GM10266 (cell line): Measurements from ENCODE around the gene OR13H1.
"Not testable (repeated sequence)": the region's sequence is repeated elsewhere in the genome, so short reads cannot be mapped to it uniquely, and the experiment has no call there.

Source experiments
- DNase-seq: peaks from one replicate; pipeline ENCODE4 v3.0.0; 2012; ENCODE audit errors: extremely low spot score
- CTCF ChIP-seq: IDR thresholded peaks from 2 replicates; pipeline ENCODE4 v1.5.1; 2012; ENCODE audit warnings: mild to moderate bottlenecking, low read depth; ENCODE audit not compliant: control insufficient read depth, insufficient read depth; ENCODE audit errors: missing control alignments

Gene OR13H1, protein sequence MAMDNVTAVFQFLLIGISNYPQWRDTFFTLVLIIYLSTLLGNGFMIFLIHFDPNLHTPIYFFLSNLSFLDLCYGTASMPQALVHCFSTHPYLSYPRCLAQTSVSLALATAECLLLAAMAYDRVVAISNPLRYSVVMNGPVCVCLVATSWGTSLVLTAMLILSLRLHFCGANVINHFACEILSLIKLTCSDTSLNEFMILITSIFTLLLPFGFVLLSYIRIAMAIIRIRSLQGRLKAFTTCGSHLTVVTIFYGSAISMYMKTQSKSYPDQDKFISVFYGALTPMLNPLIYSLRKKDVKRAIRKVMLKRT

GRCh38 chrX:131543774-131544173 is at the start of gene OR13H1:
Gene OR13H1, plus strand, starts transcription at chrX:131544074. Its CDS starts 0 bp downstream, at chrX:131544074.
- no peak for DNase-seq
- TF ChIP-seq CTCF = no peak

DNA sequence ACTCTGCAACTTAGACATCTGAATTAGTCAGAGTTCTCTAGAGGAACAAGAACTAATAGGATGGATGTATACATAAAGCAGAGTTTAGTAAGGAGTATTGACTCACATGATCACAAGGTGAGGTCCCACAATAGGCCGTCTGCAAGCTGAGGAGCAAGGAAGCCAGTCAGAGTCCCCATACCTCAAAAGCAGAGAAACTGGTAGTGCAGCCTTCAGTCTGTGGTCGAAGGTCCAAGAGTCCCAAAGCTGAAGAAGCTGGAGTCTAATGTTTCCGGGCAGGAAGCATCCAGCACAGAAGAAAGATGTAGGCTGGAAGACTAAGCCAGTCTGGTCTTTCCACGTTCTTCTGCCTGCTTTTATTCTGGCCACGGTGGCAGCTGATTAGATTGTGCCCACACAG is 42.3 kb upstream of the OR13H1 start:
- DNase-seq = not testable (repeated sequence)

DNA sequence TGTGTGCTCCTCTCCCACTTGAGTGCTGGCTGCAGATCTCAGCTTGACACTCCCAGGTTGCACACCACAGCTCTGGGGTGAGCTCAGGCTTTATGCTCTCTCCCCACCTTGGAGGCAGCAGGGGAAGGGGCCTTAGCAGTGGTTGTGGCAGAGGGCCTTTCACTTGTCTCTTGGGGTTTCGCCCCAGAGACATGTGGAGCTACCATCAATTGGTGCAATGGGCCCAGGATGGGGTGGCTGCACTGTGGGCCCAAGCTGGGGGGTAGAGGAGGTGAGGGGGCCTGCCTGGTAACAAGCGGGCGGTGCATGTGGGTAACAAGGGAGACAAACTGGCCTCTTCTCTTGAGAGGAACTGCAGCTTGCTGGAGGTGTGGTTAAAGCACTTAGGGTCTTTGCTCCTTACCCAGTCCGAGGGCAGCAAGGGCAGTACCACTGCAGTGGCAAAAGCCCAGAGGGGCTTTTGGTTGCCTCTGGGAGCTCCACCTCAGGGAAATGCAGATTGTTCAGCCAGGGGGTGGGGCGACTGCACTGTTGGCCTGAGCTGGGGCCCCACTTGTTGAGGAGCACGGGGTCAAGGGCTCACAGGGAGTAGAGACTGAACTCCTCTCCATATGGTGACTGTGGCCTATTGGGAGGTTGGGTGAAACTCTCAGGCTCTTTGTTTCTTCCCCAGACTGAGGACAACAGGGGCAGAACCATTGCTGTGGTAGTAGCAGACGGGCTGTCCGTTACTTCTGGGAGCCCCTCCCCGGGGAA is 30.5 kb upstream of the OR13H1 start:
- no peak for TF ChIP-seq CTCF

DNA sequence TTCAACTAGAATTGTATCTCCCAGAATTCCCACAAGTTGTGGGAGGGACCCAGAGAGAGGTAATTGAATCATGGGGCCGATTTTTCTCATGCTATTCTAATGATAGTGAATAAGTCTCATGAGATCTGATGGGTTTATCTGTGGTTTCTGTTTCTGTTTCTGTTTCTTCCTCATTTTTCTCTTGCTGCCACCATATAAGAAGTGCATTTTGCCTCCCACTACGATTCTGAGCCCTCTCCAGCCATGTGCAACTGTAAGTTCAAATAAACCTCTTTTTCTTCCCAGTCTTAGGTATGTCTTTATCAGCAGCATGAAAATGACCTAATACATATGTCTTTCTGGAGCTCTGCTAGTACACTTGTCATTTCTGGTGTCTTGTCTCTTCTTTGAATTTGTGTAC is 22.1 kb upstream of the OR13H1 start:
- DNase-seq = no peak
- no peak for TF ChIP-seq CTCF

More for the DNA sequence above, 30.5 kb upstream of the OR13H1 start:
- no peak for DNase-seq

DNA sequence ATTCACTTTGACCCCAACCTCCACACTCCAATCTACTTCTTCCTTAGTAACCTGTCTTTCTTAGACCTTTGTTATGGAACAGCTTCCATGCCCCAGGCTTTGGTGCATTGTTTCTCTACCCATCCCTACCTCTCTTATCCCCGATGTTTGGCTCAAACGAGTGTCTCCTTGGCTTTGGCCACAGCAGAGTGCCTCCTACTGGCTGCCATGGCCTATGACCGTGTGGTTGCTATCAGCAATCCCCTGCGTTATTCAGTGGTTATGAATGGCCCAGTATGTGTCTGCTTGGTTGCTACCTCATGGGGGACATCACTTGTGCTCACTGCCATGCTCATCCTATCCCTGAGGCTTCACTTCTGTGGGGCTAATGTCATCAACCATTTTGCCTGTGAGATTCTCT is 344 bp downstream of the OR13H1 start:
- no peak for DNase-seq
- TF ChIP-seq CTCF = no peak

- DNase-seq = no peak
- no peak for TF ChIP-seq CTCF
Measured at GRCh38 chrX:131549011-131549410, 5.1 kb downstream of the OR13H1 start.

DNA sequence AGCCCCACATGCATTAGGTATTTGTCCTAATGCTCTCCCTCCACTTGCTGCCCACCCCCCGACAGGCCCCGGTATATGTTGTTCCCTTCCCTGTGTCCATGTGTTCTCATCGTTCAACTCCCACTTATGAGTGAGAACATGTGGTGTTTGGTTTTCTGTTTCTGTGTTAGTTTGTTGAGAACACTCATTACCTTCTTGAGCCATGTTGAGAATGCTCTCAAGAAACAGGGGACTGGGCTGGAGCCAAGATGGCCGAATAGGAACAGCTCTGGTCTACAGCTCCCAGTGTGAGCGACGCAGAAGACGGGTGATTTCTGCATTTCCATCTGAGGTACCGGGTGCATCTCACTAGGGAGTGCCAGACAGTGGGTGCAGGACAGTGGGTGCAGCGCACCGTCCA is 8.6 kb downstream of the OR13H1 start:
- not testable (repeated sequence) for DNase-seq

DNA sequence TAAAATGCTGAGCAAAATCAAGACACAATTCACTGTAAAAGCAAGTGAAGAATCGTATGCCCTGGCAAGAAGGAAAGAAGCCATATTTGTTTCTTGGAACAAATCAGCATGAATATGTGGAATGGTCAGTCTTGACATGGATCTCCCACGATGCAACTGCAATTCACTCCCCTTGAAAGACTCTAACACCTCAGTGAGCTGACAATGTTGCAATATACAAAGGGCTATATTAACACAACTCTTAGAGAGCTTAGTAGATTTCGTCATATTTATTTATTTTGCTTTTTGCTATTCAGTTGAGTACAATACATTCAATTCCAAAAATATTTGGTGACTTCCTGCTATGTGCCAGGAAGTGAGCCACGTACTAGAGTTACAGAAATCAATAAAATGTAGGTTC is 14.7 kb downstream of the OR13H1 start:
- DNase-seq = no peak
- TF ChIP-seq CTCF = no peak
